ENCODE measurements around the gene ANKRD12.

GRCh38 chr18:9263264-9263663, 126.7 kb downstream of the ANKRD12 start:
- no peak for TF ChIP-seq CTCF (IDR thresholded peaks at IDR 0.05)
- no peak for TF ChIP-seq POLR2A (IDR thresholded peaks at IDR 0.05)

Data from esophagus squamous epithelium (tissue), 4 donors.